Panc1 (cell line): ENCODE results near the gene MID2. TPM values are rescaled to one million over a fixed set of nuclear protein-coding genes. Genes with fewer than 3 reads are reported as not detected.

Experiments used
- ATAC-seq: fragments of 200-7000 bp; cut with Tn5 transposase; 2 replicates; pipeline ENCODE4 v1.9.1; 2020; ENCODE audit warnings: mild to moderate bottlenecking, moderate library complexity
- BruUV-seq: library from RNA; stranded (reverse); fragments of 400-500 nt; replicated peaks from 2 replicates; lab custom pipeline; 2021; lab: Mats Ljungman, UMichigan
- CTCF ChIA-PET: fragments of 300-600 bp; sonication (Branson Sonifier 250); formaldehyde crosslinking; loops from one replicate; lab custom pipeline; 2022; ENCODE audit warnings: antibody characterized with exemption; lab: Charles Lee
- POLR2A ChIA-PET: fragments of 300-600 bp; sonication (Branson Sonifier 250); formaldehyde crosslinking; loops from one replicate; lab custom pipeline; 2022; ENCODE audit warnings: antibody characterized with exemption; lab: Charles Lee
- DNase-seq: peaks from one replicate; pipeline ENCODE4 v3.0.0-alpha.2; 2010; ENCODE audit warnings: low read depth, low spot score
- H3K27ac ChIP-seq: 2 replicates; pipeline ENCODE4 v1.5.1; 2011; ENCODE audit warnings: mild to moderate bottlenecking, low read length, inconsistent platforms
- H3K27me3 ChIP-seq: fragments of 200-500 bp; sonication (Bioruptor generic); 2 replicates; pipeline ENCODE4 v1.6.0; 2014; ENCODE audit warnings: low read length, inconsistent platforms; ENCODE audit not compliant: control insufficient read depth, insufficient read depth
- H3K36me3 ChIP-seq: fragments of 200-500 bp; sonication (Bioruptor generic); 2 replicates; pipeline ENCODE4 v1.5.1; 2014; ENCODE audit warnings: inconsistent platforms, mild to moderate bottlenecking, low read length, moderate library complexity; ENCODE audit not compliant: control insufficient read depth, insufficient read depth
- H3K4me1 ChIP-seq: 2 replicates; pipeline ENCODE4 v1.5.1; 2011; ENCODE audit warnings: inconsistent platforms, mild to moderate bottlenecking, low read length, moderate library complexity; ENCODE audit not compliant: control insufficient read depth, insufficient read depth
- H3K4me3 ChIP-seq, 2 experiments: 2 replicates each; pipeline ENCODE4 v1.5.1; 2011 to 2012; ENCODE audit warnings: low read depth in 2 of 2, low read length in 2 of 2, mild to moderate bottlenecking in 2 of 2, inconsistent platforms in 1 of 2, moderate library complexity in 1 of 2
- H3K9me3 ChIP-seq: fragments of 200-500 bp; sonication (Bioruptor generic); 2 replicates; pipeline ENCODE4 v1.5.1; 2014; ENCODE audit warnings: low read depth, mild to moderate bottlenecking, inconsistent platforms, low read length, moderate library complexity; ENCODE audit not compliant: control insufficient read depth, insufficient read depth
- POLR2AphosphoS5 ChIP-seq: IDR thresholded peaks from 2 replicates; pipeline ENCODE4 v1.6.1; 2012; ENCODE audit warnings: mild to moderate bottlenecking, low read depth, low read length, moderate library complexity
- SIN3A ChIP-seq: IDR thresholded peaks from 2 replicates; pipeline ENCODE4 v1.6.1; 2012; ENCODE audit warnings: low read depth, mild to moderate bottlenecking, low read length, moderate library complexity, borderline replicate concordance; ENCODE audit not compliant: insufficient read depth
- TCF7L2 ChIP-seq: IDR thresholded peaks from 2 replicates; pipeline ENCODE4 v1.6.1; 2011; ENCODE audit warnings: mild to moderate bottlenecking, low read depth, low read length, inconsistent platforms
- in situ Hi-C: cut with HindIII; loops from 2 replicates; pipeline ENCODE4 v1.10.0; 2016; ENCODE audit warnings: low sequenced_read_pairs, low pct_unique_long_range_greater_than_20kb
- intact Hi-C: fragments of 100-400 bp; cut with micrococcal nuclease; formaldehyde crosslinking; loops from one replicate; pipeline ENCODE4 v1.10.0; 2022; ENCODE audit not compliant: unreplicated experiment
- total RNA-seq: library from RNA; stranded (reverse); gene quantifications from one replicate; pipeline ENCODE4 v1.2.1, GENCODE V29; 2021; ENCODE audit not compliant: unreplicated experiment
- TF ChIP-seq, protein P1 (sequence below), 2 experiments: IDR thresholded peaks; 2 replicates each; pipeline ENCODE4 v1.6.1; 2011 to 2012; ENCODE audit warnings: low read depth in 2 of 2, control low read depth in 1 of 2, low read length in 1 of 2, mild to moderate bottlenecking in 1 of 2, moderate library complexity in 1 of 2; ENCODE audit not compliant: insufficient read depth in 1 of 2
- TF ChIP-seq, protein P2 (sequence below): fragments of 450-650 bp; IDR thresholded peaks from 2 replicates; pipeline ENCODE4 v1.5.1; 2017; ENCODE audit warnings: mild to moderate bottlenecking

Gene MID2
- total RNA-seq, 1 experiment from 2014 or later = 24.7 TPM

DNA sequence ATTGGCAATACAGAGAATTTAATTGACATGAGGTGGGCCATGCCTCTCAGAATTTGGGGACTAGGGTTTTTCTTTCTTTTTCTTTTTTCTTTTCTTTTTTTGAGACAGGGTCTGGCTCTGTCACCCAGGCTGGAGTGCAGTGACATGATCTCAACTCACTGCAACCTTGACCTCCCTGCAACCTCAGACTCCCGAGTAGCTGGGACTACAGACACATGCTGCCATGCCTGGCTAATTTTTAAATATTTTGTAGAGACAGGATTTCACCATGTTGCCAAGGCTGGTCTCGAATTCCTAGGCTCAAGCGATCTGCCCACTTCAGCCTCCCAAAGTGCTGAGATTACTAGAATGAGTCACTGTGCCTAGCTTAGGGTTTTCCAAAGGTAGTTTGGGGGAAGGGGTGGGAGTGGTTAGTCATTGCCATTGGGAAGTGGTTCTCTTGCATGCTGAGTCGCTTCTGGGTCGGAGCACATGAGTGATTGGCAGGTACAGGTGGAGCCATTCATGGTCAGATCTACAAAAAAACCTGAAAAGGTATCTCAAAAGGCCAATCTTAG lies 54.5 kb downstream of the MID2 start:
- no TSS peak for BruUV-seq
- DNase-seq (no peak), ATAC-seq (no peak)
- no peak overlapping the region for H3K4me3 ChIP-seq
- H3K4me1 ChIP-seq = no peaks in the 10 kb centered on the region
- no peak overlapping the region for H3K27ac ChIP-seq
- POLR2A ChIA-PET = interaction anchor here (0.6 kb wide), 1 partner anchor 293 kb away, joined by 5 read pairs; no protein-coding TSS in a partner anchor
- intact Hi-C loops = no loop called here
- no peaks in the 10 kb centered on the region for H3K36me3 ChIP-seq
- CTCF ChIA-PET = no interaction called here
- no peaks in the 10 kb centered on the region for H3K27me3 ChIP-seq
- TF ChIP-seq, protein P1, sequence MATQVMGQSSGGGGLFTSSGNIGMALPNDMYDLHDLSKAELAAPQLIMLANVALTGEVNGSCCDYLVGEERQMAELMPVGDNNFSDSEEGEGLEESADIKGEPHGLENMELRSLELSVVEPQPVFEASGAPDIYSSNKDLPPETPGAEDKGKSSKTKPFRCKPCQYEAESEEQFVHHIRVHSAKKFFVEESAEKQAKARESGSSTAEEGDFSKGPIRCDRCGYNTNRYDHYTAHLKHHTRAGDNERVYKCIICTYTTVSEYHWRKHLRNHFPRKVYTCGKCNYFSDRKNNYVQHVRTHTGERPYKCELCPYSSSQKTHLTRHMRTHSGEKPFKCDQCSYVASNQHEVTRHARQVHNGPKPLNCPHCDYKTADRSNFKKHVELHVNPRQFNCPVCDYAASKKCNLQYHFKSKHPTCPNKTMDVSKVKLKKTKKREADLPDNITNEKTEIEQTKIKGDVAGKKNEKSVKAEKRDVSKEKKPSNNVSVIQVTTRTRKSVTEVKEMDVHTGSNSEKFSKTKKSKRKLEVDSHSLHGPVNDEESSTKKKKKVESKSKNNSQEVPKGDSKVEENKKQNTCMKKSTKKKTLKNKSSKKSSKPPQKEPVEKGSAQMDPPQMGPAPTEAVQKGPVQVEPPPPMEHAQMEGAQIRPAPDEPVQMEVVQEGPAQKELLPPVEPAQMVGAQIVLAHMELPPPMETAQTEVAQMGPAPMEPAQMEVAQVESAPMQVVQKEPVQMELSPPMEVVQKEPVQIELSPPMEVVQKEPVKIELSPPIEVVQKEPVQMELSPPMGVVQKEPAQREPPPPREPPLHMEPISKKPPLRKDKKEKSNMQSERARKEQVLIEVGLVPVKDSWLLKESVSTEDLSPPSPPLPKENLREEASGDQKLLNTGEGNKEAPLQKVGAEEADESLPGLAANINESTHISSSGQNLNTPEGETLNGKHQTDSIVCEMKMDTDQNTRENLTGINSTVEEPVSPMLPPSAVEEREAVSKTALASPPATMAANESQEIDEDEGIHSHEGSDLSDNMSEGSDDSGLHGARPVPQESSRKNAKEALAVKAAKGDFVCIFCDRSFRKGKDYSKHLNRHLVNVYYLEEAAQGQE (IDR thresholded peaks at IDR 0.05; ENCODE audit: insufficient read depth in 1 of 2, low read depth in 2 of 2, low read length in 1 of 2) = no peak
- TF ChIP-seq, protein P2, sequence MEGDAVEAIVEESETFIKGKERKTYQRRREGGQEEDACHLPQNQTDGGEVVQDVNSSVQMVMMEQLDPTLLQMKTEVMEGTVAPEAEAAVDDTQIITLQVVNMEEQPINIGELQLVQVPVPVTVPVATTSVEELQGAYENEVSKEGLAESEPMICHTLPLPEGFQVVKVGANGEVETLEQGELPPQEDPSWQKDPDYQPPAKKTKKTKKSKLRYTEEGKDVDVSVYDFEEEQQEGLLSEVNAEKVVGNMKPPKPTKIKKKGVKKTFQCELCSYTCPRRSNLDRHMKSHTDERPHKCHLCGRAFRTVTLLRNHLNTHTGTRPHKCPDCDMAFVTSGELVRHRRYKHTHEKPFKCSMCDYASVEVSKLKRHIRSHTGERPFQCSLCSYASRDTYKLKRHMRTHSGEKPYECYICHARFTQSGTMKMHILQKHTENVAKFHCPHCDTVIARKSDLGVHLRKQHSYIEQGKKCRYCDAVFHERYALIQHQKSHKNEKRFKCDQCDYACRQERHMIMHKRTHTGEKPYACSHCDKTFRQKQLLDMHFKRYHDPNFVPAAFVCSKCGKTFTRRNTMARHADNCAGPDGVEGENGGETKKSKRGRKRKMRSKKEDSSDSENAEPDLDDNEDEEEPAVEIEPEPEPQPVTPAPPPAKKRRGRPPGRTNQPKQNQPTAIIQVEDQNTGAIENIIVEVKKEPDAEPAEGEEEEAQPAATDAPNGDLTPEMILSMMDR = no peak
- TF ChIP-seq TCF7L2 (no peak), SIN3A (no peak), POLR2AphosphoS5 (no peak)
- no peaks in the 10 kb centered on the region for H3K9me3 ChIP-seq
- in situ Hi-C loops = no loop called here

DNA sequence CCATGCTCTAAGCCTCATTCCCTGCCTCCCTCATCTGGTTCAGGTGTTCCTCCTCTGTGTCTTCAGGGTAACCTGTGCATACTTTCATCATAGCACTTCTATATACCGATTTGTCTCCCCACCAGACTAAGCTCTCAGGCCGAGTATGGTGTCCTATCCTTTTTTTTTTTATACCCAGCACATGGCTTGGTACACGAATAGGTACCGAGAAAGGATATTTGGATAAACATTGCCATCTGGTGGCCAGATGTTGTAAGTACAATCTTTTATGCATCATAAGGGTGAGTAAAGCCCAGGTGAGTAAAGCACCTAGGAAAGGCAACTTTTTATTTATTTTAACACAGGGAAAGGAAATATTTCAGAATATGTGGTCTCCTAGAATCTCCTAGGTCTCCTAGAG lies 68.4 kb downstream of the MID2 start:
- in situ Hi-C loops = no loop called here

More for the DNA sequence above, 68.4 kb downstream of the MID2 start:
- Histone ChIP-seq H3K4me1 (no peaks in the 10 kb centered on the region), H3K36me3 (no peaks in the 10 kb centered on the region), H3K27ac (no peak overlapping the region), H3K27me3 (no peaks in the 10 kb centered on the region), H3K4me3 (no peak overlapping the region), H3K9me3 (peaks cover 6% of the 10 kb centered on the region; the same call in 1 of the 2 replicates)
- peak; percentile 94 for ATAC-seq
- ChIA-PET POLR2A (no interaction called here), CTCF (interaction anchor here (0.6 to 2.0 kb wide), 3 partner anchors 30 to 234 kb away, joined by 5 to 7 read pairs (median 6); partner anchors contain the start of gene NCBP2L)
- BruUV-seq = no TSS peak
- TF ChIP-seq, protein P2 = peak; percentile 62
- no peak for TF ChIP-seq TCF7L2
- TF ChIP-seq, protein P1 (IDR thresholded peaks at IDR 0.05; ENCODE audit: insufficient read depth in 1 of 2, low read depth in 2 of 2, low read length in 1 of 2) = no peak
- intact Hi-C loops = loop anchor here (2.0 to 10.0 kb wide), 4 partner anchors 107 to 359 kb away; no protein-coding TSS in a partner anchor
- peak; percentile 25 for DNase-seq
